LNCAP (cell line): ENCODE results near the gene SLC22A23.

Experiments
- TF ChIP-seq, protein P1 (sequence below): fragments of 450-650 bp; IDR thresholded peaks from 2 replicates; pipeline ENCODE4 v1.5.1; 2017; ENCODE audit warnings: mild to moderate bottlenecking

Gene SLC22A23

DNA sequence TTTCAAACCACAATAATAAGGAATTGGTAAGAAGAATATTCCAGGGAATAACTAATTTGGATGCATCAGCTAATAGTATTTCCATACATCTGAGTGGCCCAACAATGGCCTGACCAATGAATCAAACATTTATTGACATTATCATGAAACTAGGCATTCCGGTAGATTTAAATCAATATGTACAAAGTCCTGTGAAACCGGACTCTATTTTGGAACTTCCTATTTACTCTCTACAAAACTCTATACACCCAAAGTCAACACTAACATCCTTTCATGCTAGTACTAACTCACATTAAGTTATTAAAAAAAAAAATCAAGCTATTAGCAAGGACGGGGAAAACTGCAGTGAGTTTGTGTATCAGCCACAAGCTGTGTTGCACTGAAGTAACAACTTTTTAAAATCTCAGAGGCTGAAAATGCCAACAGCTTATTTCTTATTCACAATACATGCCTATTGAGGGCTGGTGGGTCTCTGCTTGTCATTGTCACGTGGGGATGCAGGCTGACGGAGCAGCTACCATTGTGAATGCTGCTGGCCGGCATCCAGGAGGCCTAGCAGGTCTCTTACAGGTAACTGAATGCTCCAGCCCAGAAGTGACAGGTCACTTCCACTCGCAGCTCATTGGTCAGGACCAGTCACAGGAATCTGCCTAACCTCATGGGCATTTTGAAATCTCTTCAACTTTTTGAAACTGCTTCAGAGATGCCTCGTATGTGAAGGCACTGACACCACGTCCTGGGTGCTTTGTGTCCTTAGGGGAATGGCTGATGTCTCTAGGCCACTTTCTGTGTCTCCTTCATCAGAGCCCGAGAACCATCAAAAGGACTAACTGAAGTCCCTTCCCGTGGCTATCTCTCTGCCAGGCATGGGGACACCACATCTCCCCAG lies 76.3 kb downstream of the SLC22A23 start:
- TF ChIP-seq, protein P1, sequence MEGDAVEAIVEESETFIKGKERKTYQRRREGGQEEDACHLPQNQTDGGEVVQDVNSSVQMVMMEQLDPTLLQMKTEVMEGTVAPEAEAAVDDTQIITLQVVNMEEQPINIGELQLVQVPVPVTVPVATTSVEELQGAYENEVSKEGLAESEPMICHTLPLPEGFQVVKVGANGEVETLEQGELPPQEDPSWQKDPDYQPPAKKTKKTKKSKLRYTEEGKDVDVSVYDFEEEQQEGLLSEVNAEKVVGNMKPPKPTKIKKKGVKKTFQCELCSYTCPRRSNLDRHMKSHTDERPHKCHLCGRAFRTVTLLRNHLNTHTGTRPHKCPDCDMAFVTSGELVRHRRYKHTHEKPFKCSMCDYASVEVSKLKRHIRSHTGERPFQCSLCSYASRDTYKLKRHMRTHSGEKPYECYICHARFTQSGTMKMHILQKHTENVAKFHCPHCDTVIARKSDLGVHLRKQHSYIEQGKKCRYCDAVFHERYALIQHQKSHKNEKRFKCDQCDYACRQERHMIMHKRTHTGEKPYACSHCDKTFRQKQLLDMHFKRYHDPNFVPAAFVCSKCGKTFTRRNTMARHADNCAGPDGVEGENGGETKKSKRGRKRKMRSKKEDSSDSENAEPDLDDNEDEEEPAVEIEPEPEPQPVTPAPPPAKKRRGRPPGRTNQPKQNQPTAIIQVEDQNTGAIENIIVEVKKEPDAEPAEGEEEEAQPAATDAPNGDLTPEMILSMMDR, result no peak

DNA sequence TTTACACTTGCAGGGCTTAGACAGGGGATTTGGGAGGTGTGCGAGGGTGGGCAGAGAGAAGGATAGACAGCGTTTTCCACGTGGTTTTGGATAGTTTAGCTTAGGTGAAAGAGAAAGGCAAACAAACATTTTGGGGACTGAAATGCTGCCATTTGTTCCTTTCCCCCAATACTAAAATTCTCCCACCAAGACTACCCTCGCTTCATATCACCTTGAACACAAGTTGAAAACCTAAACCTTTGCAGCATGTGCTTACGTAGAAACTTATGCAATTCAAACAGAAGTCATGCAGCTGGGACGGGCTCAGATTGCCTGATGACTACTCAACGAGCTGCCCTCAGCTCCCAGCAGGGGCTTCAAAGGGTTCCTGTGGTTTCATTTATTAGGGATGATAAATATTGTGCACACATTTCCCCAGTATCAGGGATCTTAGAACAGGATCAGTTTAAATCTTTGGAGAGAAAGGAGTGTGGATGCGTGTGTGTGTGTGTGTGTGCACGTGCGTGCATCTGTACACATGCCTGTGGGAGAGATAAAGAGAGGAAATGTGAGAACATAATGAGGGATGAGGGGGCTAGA lies 77.3 kb downstream of the SLC22A23 start:
- TF ChIP-seq, protein P1, result no peak

DNA sequence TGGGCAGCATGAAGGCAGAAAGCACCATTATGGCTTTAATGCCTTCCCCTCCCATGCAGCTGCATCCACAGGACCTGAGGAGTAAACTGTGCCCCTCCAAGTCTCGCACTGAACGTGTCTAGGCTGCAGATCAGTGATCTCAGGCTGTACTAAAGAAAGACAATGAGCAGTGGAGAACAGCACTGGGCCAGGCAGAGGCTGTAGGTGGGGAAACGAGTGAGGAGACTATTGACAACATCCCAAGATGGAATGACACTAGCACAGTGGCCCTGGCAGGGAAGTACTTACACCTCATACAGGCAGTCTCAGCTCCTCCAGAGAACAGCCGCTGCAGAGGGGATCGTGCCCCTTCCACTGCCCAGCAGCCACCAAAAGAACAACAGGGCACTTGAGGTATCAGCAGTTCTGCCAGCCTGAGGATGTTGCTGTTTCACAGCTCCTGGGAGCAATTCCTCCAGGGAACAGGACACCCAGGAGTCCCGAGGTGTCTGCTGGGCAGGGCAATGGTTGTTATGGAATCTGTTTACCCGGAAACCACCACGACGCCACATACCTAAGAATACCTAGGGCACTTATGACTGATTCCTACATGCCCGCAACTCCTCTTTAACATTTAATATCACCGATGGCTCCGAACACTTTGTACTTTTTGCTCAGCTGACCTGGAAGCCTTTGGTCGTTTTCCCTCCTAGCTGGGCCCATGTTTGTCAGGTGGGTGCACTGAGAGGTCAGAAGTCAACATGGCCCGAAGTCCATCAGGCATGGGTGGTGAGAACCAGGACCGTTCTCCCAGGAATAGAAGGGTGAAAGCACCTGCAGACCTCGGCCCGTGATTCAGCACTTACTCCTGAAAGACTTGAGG lies 79.1 kb downstream of the SLC22A23 start:
- TF ChIP-seq, protein P1, result no peak

GRCh38 chr6:3376893-3377535 lies 79.8 kb downstream of the SLC22A23 start:
- TF ChIP-seq, protein P1, result no peak

DNA sequence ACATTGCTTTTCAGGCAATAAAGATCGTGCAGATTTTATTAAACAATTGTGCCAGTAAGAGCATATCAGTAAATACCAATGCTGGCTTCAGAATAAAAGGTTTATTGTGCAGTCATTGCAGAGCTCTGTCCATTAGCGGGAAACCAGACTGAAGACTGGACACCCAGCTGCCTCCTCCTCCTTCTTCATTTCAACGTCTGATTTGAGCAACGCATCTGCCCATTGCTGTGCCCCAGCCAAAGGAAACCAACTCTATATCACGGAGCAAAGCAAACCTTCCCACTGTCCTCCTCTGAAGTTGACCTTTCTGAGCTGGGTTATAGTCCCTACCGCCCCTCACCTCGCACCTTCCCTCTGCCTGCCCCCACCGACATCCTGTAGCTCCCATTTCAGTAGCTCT lies 80.8 kb downstream of the SLC22A23 start:
- TF ChIP-seq, protein P1, result no peak

- TF ChIP-seq, protein P1, result no peak
These were observed 83.2 kb downstream of the SLC22A23 start for GRCh38 chr6:3373597-3374203.
